GM12864 (cell line): ENCODE data around the gene TRNP1.

ENCODE experiments used
- DNase-seq: peaks from one replicate; pipeline ENCODE4 v3.0.0-alpha.2; 2011; ENCODE audit warnings: low read depth
- H3K4me3 ChIP-seq: 2 replicates; pipeline ENCODE4 v1.5.1; 2011; ENCODE audit warnings: mild to moderate bottlenecking, low read depth, low read length, control low read depth
- TF ChIP-seq, protein P1 (sequence below): IDR thresholded peaks from 2 replicates; pipeline ENCODE4 v1.5.1; 2011; ENCODE audit warnings: low read depth, mild to moderate bottlenecking, moderate library complexity, low read length, control low read depth, inconsistent platforms; ENCODE audit errors: missing control alignments

Gene TRNP1

GRCh38 chr1:26972390-26972789, 21.1 kb upstream of the TRNP1 start:
- TF ChIP-seq, protein P1, sequence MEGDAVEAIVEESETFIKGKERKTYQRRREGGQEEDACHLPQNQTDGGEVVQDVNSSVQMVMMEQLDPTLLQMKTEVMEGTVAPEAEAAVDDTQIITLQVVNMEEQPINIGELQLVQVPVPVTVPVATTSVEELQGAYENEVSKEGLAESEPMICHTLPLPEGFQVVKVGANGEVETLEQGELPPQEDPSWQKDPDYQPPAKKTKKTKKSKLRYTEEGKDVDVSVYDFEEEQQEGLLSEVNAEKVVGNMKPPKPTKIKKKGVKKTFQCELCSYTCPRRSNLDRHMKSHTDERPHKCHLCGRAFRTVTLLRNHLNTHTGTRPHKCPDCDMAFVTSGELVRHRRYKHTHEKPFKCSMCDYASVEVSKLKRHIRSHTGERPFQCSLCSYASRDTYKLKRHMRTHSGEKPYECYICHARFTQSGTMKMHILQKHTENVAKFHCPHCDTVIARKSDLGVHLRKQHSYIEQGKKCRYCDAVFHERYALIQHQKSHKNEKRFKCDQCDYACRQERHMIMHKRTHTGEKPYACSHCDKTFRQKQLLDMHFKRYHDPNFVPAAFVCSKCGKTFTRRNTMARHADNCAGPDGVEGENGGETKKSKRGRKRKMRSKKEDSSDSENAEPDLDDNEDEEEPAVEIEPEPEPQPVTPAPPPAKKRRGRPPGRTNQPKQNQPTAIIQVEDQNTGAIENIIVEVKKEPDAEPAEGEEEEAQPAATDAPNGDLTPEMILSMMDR: no peak
- no peak for DNase-seq
- no peak overlapping the region for H3K4me3 ChIP-seq

GRCh38 chr1:26972821-26973220, 20.7 kb upstream of the TRNP1 start:
- TF ChIP-seq, protein P1: no peak
- no peak for DNase-seq
- H3K4me3 ChIP-seq: no peak overlapping the region

DNA sequence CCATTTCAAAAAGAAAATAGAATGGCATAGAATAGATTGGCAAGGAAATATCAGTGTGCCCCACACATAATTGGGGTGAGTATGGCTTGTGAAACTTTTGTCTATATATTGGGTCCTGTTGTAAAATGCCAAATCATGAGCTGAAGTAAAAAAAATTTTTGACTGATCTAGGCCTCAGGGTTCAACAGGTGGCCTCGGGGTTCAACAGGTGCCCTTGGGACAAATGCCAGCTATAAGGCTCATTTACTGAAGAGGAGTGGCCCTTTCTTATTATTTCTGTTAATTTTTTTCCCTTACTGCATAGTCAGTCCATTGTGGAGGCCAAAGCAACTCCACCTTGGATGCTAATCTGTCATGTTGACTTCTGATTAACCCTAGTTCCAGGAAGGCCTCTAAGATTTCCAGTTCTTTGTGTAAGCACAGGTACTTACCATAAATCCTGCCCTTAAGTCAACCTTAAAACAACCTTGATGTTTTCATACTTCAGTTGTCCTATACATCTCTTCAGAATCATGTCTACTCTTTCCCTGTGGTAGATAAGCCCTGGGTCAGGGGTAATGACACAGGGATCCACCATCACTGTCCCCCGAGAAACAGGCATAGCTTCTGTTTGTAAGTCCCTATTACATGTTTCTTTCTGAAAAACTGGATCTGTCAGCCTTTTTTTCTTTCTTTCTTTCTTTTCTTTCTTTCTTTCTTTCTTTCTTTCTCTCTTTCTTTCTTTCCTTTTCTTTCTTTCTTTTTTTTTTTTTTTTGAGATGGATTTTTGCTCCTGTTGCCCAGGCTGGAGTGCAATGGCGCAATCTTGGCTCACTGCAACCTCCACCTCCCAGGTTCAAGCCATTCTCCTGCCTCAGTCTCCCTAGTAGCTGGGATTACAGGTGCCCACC, 16.6 kb upstream of the TRNP1 start:
- TF ChIP-seq, protein P1: no peak
- no peak for DNase-seq
- no peak overlapping the region for H3K4me3 ChIP-seq

DNA sequence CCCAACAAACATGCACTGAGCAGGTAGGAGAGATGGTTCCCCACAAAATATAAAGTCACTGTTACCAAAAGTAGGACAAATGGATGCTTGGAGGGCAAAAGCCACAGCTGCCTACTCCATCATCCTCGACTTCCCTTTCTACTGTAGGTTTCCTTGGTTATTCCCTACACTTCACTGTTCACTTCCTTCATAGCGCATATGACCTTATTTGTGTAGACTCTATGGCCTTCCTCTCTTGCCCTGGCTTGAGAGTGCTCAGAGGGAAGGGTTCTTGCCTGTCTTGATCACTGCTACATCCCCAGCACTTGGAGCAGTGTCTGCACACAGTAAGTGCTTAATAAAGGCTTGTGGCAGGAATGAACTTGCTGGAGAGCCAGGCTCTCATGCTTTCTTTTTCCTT, 14.6 kb upstream of the TRNP1 start:
- DNase-seq: no peak
- TF ChIP-seq, protein P1: no peak
- no peak overlapping the region for H3K4me3 ChIP-seq

DNA sequence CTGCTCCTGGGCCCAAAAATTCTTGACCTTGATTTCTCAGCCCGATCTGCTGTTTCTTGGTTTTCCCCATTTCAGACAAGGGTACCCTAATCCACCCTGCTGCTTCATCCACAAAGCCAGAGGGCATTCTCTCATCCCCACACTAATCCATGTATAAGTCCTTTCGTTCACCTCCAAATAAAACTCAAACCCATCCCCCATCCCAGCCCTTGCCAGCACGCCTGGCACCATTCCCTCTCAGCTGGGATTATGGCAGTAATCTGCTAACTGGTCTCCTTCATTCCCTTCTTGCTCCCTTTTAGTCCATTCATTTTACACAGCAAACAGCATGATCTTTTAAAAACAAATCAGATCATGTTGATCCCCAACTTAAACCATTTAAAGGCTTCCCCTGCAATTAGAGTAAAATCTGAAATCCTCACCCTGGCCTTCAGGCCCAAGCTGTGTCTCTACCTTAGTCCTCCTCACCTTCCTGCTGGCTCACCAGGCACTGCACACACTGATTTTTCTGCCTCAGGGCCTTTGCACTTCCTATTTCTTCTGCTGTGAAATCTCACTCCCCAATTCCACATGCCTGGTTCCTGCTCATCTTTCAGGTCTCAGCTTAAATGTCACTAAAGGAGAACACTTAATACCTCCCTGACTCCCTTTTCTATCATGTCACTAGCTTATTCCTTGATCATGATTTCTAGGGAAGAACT, 12.2 kb upstream of the TRNP1 start:
- no peak for DNase-seq
- TF ChIP-seq, protein P1: no peak
- no peak overlapping the region for H3K4me3 ChIP-seq

GRCh38 chr1:26983863-26984262, 9.6 kb upstream of the TRNP1 start:
- no peak for DNase-seq
- TF ChIP-seq, protein P1: no peak

More at GRCh38 chr1:26983863-26984262, 9.6 kb upstream of the TRNP1 start:
- H3K4me3 ChIP-seq: no peak overlapping the region
